ENCODE measurements around the gene BANP. TPM values are rescaled to one million over a fixed set of nuclear protein-coding genes. Genes with fewer than 3 reads are reported as not detected.
"Not testable (repeated sequence)": the region's sequence is repeated elsewhere in the genome, so short reads cannot be mapped to it uniquely, and the experiment has no call there.

The BANP gene
- total RNA-seq, 1 donor from 2014 or later, result 28.2 TPM

GRCh38 chr16:88101623-88102105 is 150.4 kb downstream of the BANP start:
- H3K36me3 ChIP-seq (ENCODE audit: control insufficient read depth in 3 of 3, insufficient read depth in 3 of 3, low read length in 3 of 3); H3K27ac ChIP-seq (ENCODE audit: low read depth, low read length); H3K4me3 ChIP-seq (ENCODE audit: low read length in 3 of 3); H3K4me1 ChIP-seq (ENCODE audit: control insufficient read depth in 3 of 3, insufficient read depth in 3 of 3, low read length in 3 of 3); H3K9ac ChIP-seq (ENCODE audit: low read depth in 1 of 3, low read length in 3 of 3); H3K9me3 ChIP-seq (ENCODE audit: control insufficient read depth in 3 of 3, low read length in 3 of 3): not testable (repeated sequence)
- H3K27me3 ChIP-seq (ENCODE audit: control insufficient read depth in 3 of 3, insufficient read depth in 3 of 3, low read length in 3 of 3), result peaks cover 39 to 44% (median 43%) of the 10 kb centered on the region in 3 donors

GRCh38 chr16:88102597-88102996 is 151.4 kb downstream of the BANP start:
- peaks cover 39 to 44% (median 43%) of the 10 kb centered on the region in 3 donors for H3K27me3 ChIP-seq (ENCODE audit: control insufficient read depth in 3 of 3, insufficient read depth in 3 of 3, low read length in 3 of 3)
- no peak overlapping the region for H3K4me3 ChIP-seq (ENCODE audit: low read length in 3 of 3)
- no peaks in the 10 kb centered on the region for H3K9me3 ChIP-seq (ENCODE audit: control insufficient read depth in 3 of 3, low read length in 3 of 3)
- H3K9ac ChIP-seq (ENCODE audit: low read depth in 1 of 3, low read length in 3 of 3), result no peak overlapping the region
- no peaks in the 10 kb centered on the region for H3K4me1 ChIP-seq (ENCODE audit: control insufficient read depth in 3 of 3, insufficient read depth in 3 of 3, low read length in 3 of 3)
- no peaks in the 10 kb centered on the region for H3K36me3 ChIP-seq (ENCODE audit: control insufficient read depth in 3 of 3, insufficient read depth in 3 of 3, low read length in 3 of 3)
- no peak overlapping the region for H3K27ac ChIP-seq (ENCODE audit: low read depth, low read length)

- Histone ChIP-seq H3K27ac (ENCODE audit: low read depth, low read length) (no peak overlapping the region), H3K9me3 (ENCODE audit: control insufficient read depth in 3 of 3, low read length in 3 of 3) (no peaks in the 10 kb centered on the region), H3K4me1 (ENCODE audit: control insufficient read depth in 3 of 3, insufficient read depth in 3 of 3, low read length in 3 of 3) (no peaks in the 10 kb centered on the region), H3K27me3 (ENCODE audit: control insufficient read depth in 3 of 3, insufficient read depth in 3 of 3, low read length in 3 of 3) (peaks cover 39 to 44% (median 43%) of the 10 kb centered on the region in 3 donors), H3K9ac (ENCODE audit: low read depth in 1 of 3, low read length in 3 of 3) (no peak overlapping the region), H3K36me3 (ENCODE audit: control insufficient read depth in 3 of 3, insufficient read depth in 3 of 3, low read length in 3 of 3) (no peaks in the 10 kb centered on the region), H3K4me3 (ENCODE audit: low read length in 3 of 3) (no peak overlapping the region)
Measured at GRCh38 chr16:88103011-88103410, 151.8 kb downstream of the BANP start.

- Histone ChIP-seq H3K27me3 (ENCODE audit: control insufficient read depth in 3 of 3, insufficient read depth in 3 of 3, low read length in 3 of 3) (peaks cover 34 to 42% (median 37%) of the 10 kb centered on the region in 3 donors), H3K9ac (ENCODE audit: low read depth in 1 of 3, low read length in 3 of 3) (no peak overlapping the region), H3K27ac (ENCODE audit: low read depth, low read length) (no peak overlapping the region), H3K4me1 (ENCODE audit: control insufficient read depth in 3 of 3, insufficient read depth in 3 of 3, low read length in 3 of 3) (no peaks in the 10 kb centered on the region), H3K9me3 (ENCODE audit: control insufficient read depth in 3 of 3, low read length in 3 of 3) (no peaks in the 10 kb centered on the region), H3K36me3 (ENCODE audit: control insufficient read depth in 3 of 3, insufficient read depth in 3 of 3, low read length in 3 of 3) (no peaks in the 10 kb centered on the region), H3K4me3 (ENCODE audit: low read length in 3 of 3) (no peak overlapping the region)
Measured at GRCh38 chr16:88103581-88104188, 152.5 kb downstream of the BANP start.

GRCh38 chr16:88104363-88104762 is 153.1 kb downstream of the BANP start:
- not testable (repeated sequence) for H3K9ac ChIP-seq (ENCODE audit: low read depth in 1 of 3, low read length in 3 of 3); H3K27ac ChIP-seq (ENCODE audit: low read depth, low read length); H3K4me3 ChIP-seq (ENCODE audit: low read length in 3 of 3); H3K9me3 ChIP-seq (ENCODE audit: control insufficient read depth in 3 of 3, low read length in 3 of 3); H3K4me1 ChIP-seq (ENCODE audit: control insufficient read depth in 3 of 3, insufficient read depth in 3 of 3, low read length in 3 of 3); H3K36me3 ChIP-seq (ENCODE audit: control insufficient read depth in 3 of 3, insufficient read depth in 3 of 3, low read length in 3 of 3)
- peaks cover 30 to 44% (median 33%) of the 10 kb centered on the region in 3 donors for H3K27me3 ChIP-seq (ENCODE audit: control insufficient read depth in 3 of 3, insufficient read depth in 3 of 3, low read length in 3 of 3)

- not testable (repeated sequence) for H3K4me3 ChIP-seq (ENCODE audit: low read length in 3 of 3); H3K9ac ChIP-seq (ENCODE audit: low read depth in 1 of 3, low read length in 3 of 3); H3K9me3 ChIP-seq (ENCODE audit: control insufficient read depth in 3 of 3, low read length in 3 of 3); H3K27ac ChIP-seq (ENCODE audit: low read depth, low read length); H3K4me1 ChIP-seq (ENCODE audit: control insufficient read depth in 3 of 3, insufficient read depth in 3 of 3, low read length in 3 of 3); H3K36me3 ChIP-seq (ENCODE audit: control insufficient read depth in 3 of 3, insufficient read depth in 3 of 3, low read length in 3 of 3)
- peaks cover 18 to 32% (median 25%) of the 10 kb centered on the region in 3 donors for H3K27me3 ChIP-seq (ENCODE audit: control insufficient read depth in 3 of 3, insufficient read depth in 3 of 3, low read length in 3 of 3)
Measured at GRCh38 chr16:88105574-88106140, 154.4 kb downstream of the BANP start.

GRCh38 chr16:88106566-88106965 is 155.3 kb downstream of the BANP start:
- not testable (repeated sequence) for H3K4me3 ChIP-seq (ENCODE audit: low read length in 3 of 3); H3K27ac ChIP-seq (ENCODE audit: low read depth, low read length); H3K9ac ChIP-seq (ENCODE audit: low read depth in 1 of 3, low read length in 3 of 3); H3K9me3 ChIP-seq (ENCODE audit: control insufficient read depth in 3 of 3, low read length in 3 of 3); H3K36me3 ChIP-seq (ENCODE audit: control insufficient read depth in 3 of 3, insufficient read depth in 3 of 3, low read length in 3 of 3); H3K4me1 ChIP-seq (ENCODE audit: control insufficient read depth in 3 of 3, insufficient read depth in 3 of 3, low read length in 3 of 3)
- H3K27me3 ChIP-seq (ENCODE audit: control insufficient read depth in 3 of 3, insufficient read depth in 3 of 3, low read length in 3 of 3), result peaks cover 15 to 23% (median 16%) of the 10 kb centered on the region in 3 donors

GRCh38 chr16:88108762-88109161 is 157.5 kb downstream of the BANP start:
- H3K4me3 ChIP-seq (ENCODE audit: low read length in 3 of 3), result no peak overlapping the region
- no peak overlapping the region for H3K9ac ChIP-seq (ENCODE audit: low read depth in 1 of 3, low read length in 3 of 3)
- H3K4me1 ChIP-seq (ENCODE audit: control insufficient read depth in 3 of 3, insufficient read depth in 3 of 3, low read length in 3 of 3), result no peaks in the 10 kb centered on the region
- peaks cover 4 to 19% (median 9%) of the 10 kb centered on the region in 3 donors for H3K27me3 ChIP-seq (ENCODE audit: control insufficient read depth in 3 of 3, insufficient read depth in 3 of 3, low read length in 3 of 3)
- no peaks in the 10 kb centered on the region for H3K36me3 ChIP-seq (ENCODE audit: control insufficient read depth in 3 of 3, insufficient read depth in 3 of 3, low read length in 3 of 3)
- no peak overlapping the region for H3K27ac ChIP-seq (ENCODE audit: low read depth, low read length)
- no peaks in the 10 kb centered on the region for H3K9me3 ChIP-seq (ENCODE audit: control insufficient read depth in 3 of 3, low read length in 3 of 3)

- peaks cover 0 to 25% (median 7%) of the 10 kb centered on the region in 3 donors for H3K27me3 ChIP-seq (ENCODE audit: control insufficient read depth in 3 of 3, insufficient read depth in 3 of 3, low read length in 3 of 3)
- not testable (repeated sequence) for H3K36me3 ChIP-seq (ENCODE audit: control insufficient read depth in 3 of 3, insufficient read depth in 3 of 3, low read length in 3 of 3); H3K4me3 ChIP-seq (ENCODE audit: low read length in 3 of 3); H3K9ac ChIP-seq (ENCODE audit: low read depth in 1 of 3, low read length in 3 of 3); H3K9me3 ChIP-seq (ENCODE audit: control insufficient read depth in 3 of 3, low read length in 3 of 3); H3K4me1 ChIP-seq (ENCODE audit: control insufficient read depth in 3 of 3, insufficient read depth in 3 of 3, low read length in 3 of 3); H3K27ac ChIP-seq (ENCODE audit: low read depth, low read length)
Measured at GRCh38 chr16:88109726-88110621, 158.7 kb downstream of the BANP start.
